ENCODE measurements around the gene SLC16A5.
A peak's percentile ranks its signal among the peaks of the same experiment; 100 is the strongest.

SLC16A5 gene

GRCh38 chr17:75109046-75109406 is 21.3 kb downstream of the SLC16A5 start:
- H3K23ac ChIP-seq (ENCODE audit: low read length), result no peak overlapping the region
- H2AFZ ChIP-seq (ENCODE audit: insufficient read depth, low read length, poor library complexity), result peak overlapping the region; percentile 84
- H4K91ac ChIP-seq (ENCODE audit: low read depth, low read length), result peak overlapping the region; percentile 39
- H3K9ac ChIP-seq (ENCODE audit: low read length), result no peak overlapping the region
- no peak overlapping the region for H3K18ac ChIP-seq (ENCODE audit: low read length)
- no peaks in the 10 kb centered on the region for H3K9me3 ChIP-seq (ENCODE audit: insufficient read depth, low read depth, low read length)
- H3K27ac ChIP-seq (ENCODE audit: low read depth, low read length), result no peak overlapping the region
- peak overlapping the region; percentile 72 for H3K4me3 ChIP-seq (ENCODE audit: low read depth, low read length)
- no peak overlapping the region for H2BK120ac ChIP-seq (ENCODE audit: insufficient read depth, low read length, poor library complexity)
- H3K36me3 ChIP-seq (ENCODE audit: control insufficient read depth in 1 of 2, insufficient read depth in 2 of 2, low read length in 2 of 2), result peaks cover 14% of the 10 kb centered on the region in 2 experiments
- H3K79me1 ChIP-seq (ENCODE audit: low read length), result peaks cover 6% of the 10 kb centered on the region
- WGBS (ENCODE audit: extremely low coverage, insufficient coverage, insufficient read length), result no CpG with 5 or more reads among the region's 22 CpGs
- H3K79me2 ChIP-seq (ENCODE audit: control insufficient read depth, insufficient read depth, low read length, poor library complexity), result peaks cover 2% of the 10 kb centered on the region
- peak overlapping the region; percentile 23 for H2AK5ac ChIP-seq (ENCODE audit: low read length)
- no peak overlapping the region for H2BK5ac ChIP-seq (ENCODE audit: low read depth, low read length, poor library complexity)
- H3K4me2 ChIP-seq (ENCODE audit: low read length), result peak overlapping the region; percentile 96
- DNase-seq, result no peak
- H3K27me3 ChIP-seq (ENCODE audit: insufficient read depth, low read length), result no peaks in the 10 kb centered on the region
- peaks cover 7 to 11% of the 10 kb centered on the region in 2 experiments for H3K4me1 ChIP-seq (ENCODE audit: control insufficient read depth in 1 of 2, insufficient read depth in 2 of 2, low read length in 2 of 2)
- H3K14ac ChIP-seq (ENCODE audit: low read length), result peak overlapping the region; percentile 41
- no peak overlapping the region for H3K4ac ChIP-seq (ENCODE audit: low read depth, low read length)
- peak overlapping the region; percentile 92 for H4K8ac ChIP-seq (ENCODE audit: low read depth, low read length)
- peak overlapping the region; percentile 77 for H4K12ac ChIP-seq (ENCODE audit: low read depth, low read length)
- H2BK12ac ChIP-seq (ENCODE audit: low read length), result no peak overlapping the region

DNA sequence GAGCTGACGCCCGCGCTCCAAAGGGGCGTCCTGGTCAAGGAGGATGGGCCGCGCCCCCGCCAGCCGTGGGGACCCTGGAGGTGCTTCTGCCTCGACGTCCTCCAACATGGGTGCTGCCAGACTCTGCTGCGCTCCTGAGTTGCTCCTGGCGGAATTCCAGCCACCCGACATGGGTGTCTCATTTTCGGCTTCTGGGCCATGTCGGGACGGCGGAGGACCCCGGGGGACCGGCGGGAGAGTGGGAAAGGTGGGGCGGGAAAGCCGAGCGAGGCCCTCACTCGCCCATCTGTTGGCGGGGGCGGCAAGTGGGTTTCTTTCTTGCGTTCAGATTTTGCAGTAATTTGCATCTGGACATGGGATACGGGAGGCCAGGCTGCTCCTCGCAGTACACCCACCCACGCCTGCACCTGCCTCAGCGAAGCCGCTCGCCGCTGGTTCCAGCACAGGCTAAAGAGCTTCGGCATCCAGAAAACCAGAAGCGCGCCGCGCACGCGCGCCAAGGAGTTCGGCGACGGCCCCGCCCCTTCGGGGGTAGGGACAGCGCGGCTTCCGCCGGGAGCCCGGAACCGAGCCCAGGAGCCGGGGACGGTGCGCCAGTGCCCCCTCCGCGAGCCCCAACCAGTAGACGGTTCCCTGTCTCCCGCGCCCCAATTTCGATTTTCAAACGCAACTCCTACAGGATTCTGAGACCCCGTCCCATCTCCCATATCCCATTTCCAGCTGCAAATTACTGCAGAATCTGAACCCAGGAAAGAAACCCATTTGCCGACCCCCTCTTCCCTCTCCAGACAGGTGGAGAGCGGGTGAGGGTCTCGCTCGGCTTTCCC is 21.9 kb downstream of the SLC16A5 start, which contains the start of gene ARMC7:
TSS of gene ARMC7 (plus strand) at position 563 of the 827 bp plus-strand sequence. CDS start 320 bp downstream, outside the sequence.
- no peaks in the 10 kb centered on the region for H3K9me3 ChIP-seq (ENCODE audit: insufficient read depth, low read depth, low read length)
- peaks cover 2% of the 10 kb centered on the region for H3K79me2 ChIP-seq (ENCODE audit: control insufficient read depth, insufficient read depth, low read length, poor library complexity)
- peaks cover 7 to 15% of the 10 kb centered on the region in 2 experiments for H3K4me1 ChIP-seq (ENCODE audit: control insufficient read depth in 1 of 2, insufficient read depth in 2 of 2, low read length in 2 of 2)
- peak within 1 kb of the TSS; percentile 75 for H3K9ac ChIP-seq (ENCODE audit: low read length)
- H2BK5ac ChIP-seq (ENCODE audit: low read depth, low read length, poor library complexity), result no peak within 1 kb of the TSS
- no peak within 1 kb of the TSS for H2BK120ac ChIP-seq (ENCODE audit: insufficient read depth, low read length, poor library complexity)
- H4K8ac ChIP-seq (ENCODE audit: low read depth, low read length), result peak within 1 kb of the TSS; percentile 92
- peak within 1 kb of the TSS; percentile 72 for H3K4me3 ChIP-seq (ENCODE audit: low read depth, low read length)
- WGBS (ENCODE audit: extremely low coverage, insufficient coverage, insufficient read length), result no CpG with 5 or more reads among the region's 68 CpGs
- peak within 1 kb of the TSS; percentile 96 for H3K4me2 ChIP-seq (ENCODE audit: low read length)
- H3K27ac ChIP-seq (ENCODE audit: low read depth, low read length), result no peak within 1 kb of the TSS
- peak; percentile 95 to 96 for DNase-seq
- H2AK5ac ChIP-seq (ENCODE audit: low read length), result peak within 1 kb of the TSS; percentile 23
- no peaks in the 10 kb centered on the region for H3K27me3 ChIP-seq (ENCODE audit: insufficient read depth, low read length)
- H2AFZ ChIP-seq (ENCODE audit: insufficient read depth, low read length, poor library complexity), result peak within 1 kb of the TSS; percentile 84
- H3K36me3 ChIP-seq (ENCODE audit: control insufficient read depth in 1 of 2, insufficient read depth in 2 of 2, low read length in 2 of 2), result peaks cover 9 to 11% of the 10 kb centered on the region in 2 experiments
- peak within 1 kb of the TSS; percentile 85 for H3K18ac ChIP-seq (ENCODE audit: low read length)
- no peak within 1 kb of the TSS for H2BK12ac ChIP-seq (ENCODE audit: low read length)
- H4K12ac ChIP-seq (ENCODE audit: low read depth, low read length), result peak within 1 kb of the TSS; percentile 77
- peak within 1 kb of the TSS; percentile 52 for H4K91ac ChIP-seq (ENCODE audit: low read depth, low read length)
- peaks cover 8% of the 10 kb centered on the region for H3K79me1 ChIP-seq (ENCODE audit: low read length)
- H3K14ac ChIP-seq (ENCODE audit: low read length), result peak within 1 kb of the TSS; percentile 71
- no peak within 1 kb of the TSS for H3K23ac ChIP-seq (ENCODE audit: low read length)
- H3K4ac ChIP-seq (ENCODE audit: low read depth, low read length), result peak within 1 kb of the TSS; percentile 35

DNA sequence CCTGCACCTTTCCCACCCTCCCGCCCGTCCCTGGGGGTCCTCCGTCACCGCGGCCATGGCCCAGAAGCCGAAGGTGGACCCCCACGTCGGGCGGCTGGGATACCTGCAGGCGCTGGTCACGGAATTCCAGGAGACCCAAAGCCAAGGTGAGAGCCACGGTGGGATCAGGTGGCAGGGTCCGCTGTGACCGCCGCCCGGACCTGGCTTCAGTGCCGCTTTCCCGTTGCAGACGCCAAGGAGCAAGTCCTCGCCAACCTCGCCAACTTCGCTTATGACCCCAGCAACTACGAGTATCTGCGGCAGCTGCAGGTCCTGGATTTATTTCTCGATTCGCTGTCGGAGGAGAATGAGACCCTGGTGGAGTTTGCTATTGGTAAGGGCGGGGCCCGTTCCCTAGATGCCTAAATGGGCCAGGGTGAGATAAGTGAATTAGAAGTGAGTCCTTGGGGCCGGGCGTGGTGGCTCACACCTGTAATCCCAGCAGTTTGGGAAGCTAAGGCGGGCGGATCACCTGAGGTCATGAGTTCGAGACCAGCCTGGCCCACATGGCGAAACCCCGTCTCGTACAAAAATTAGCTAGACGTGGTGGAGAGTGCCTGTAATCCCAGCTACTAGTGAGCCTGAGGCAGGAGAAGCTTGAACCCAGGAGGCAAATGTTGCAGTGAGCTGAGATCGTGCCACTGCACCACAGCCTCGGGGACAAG is 22.6 kb downstream of the SLC16A5 start:
- Histone ChIP-seq H3K27me3 (ENCODE audit: insufficient read depth, low read length) (no peaks in the 10 kb centered on the region), H3K4me2 (ENCODE audit: low read length) (peak overlapping the region; percentile 96), H3K79me2 (ENCODE audit: control insufficient read depth, insufficient read depth, low read length, poor library complexity) (peaks cover 2% of the 10 kb centered on the region), H2AFZ (ENCODE audit: insufficient read depth, low read length, poor library complexity) (peak overlapping the region; percentile 57), H3K23ac (ENCODE audit: low read length) (no peak overlapping the region), H4K12ac (ENCODE audit: low read depth, low read length) (peak overlapping the region; percentile 68), H4K91ac (ENCODE audit: low read depth, low read length) (no peak overlapping the region), H3K4me1 (ENCODE audit: control insufficient read depth in 1 of 2, insufficient read depth in 2 of 2, low read length in 2 of 2) (peaks cover 7 to 15% of the 10 kb centered on the region in 2 experiments), H2BK120ac (ENCODE audit: insufficient read depth, low read length, poor library complexity) (no peak overlapping the region), H3K14ac (ENCODE audit: low read length) (peak overlapping the region; percentile 33), H2BK5ac (ENCODE audit: low read depth, low read length, poor library complexity) (no peak overlapping the region), H3K36me3 (ENCODE audit: control insufficient read depth in 1 of 2, insufficient read depth in 2 of 2, low read length in 2 of 2) (peaks cover 1 to 4% of the 10 kb centered on the region in 2 experiments), H3K79me1 (ENCODE audit: low read length) (peaks cover 8% of the 10 kb centered on the region), H3K27ac (ENCODE audit: low read depth, low read length) (no peak overlapping the region), H4K8ac (ENCODE audit: low read depth, low read length) (peak overlapping the region; percentile 18), H3K4me3 (ENCODE audit: low read depth, low read length) (peak overlapping the region; percentile 72), H3K9me3 (ENCODE audit: insufficient read depth, low read depth, low read length) (no peaks in the 10 kb centered on the region), H3K18ac (ENCODE audit: low read length) (no peak overlapping the region), H3K4ac (ENCODE audit: low read depth, low read length) (peak overlapping the region; percentile 1), H2BK12ac (ENCODE audit: low read length) (no peak overlapping the region), H2AK5ac (ENCODE audit: low read length) (no peak overlapping the region), H3K9ac (ENCODE audit: low read length) (peak overlapping the region; percentile 72)
- peak in 1 of 2 donors; percentile 51 for DNase-seq
- no CpG with 5 or more reads among the region's 40 CpGs for WGBS (ENCODE audit: extremely low coverage, insufficient coverage, insufficient read length)

- no peak overlapping the region for H3K27ac ChIP-seq (ENCODE audit: low read depth, low read length)
- no peak overlapping the region for H3K14ac ChIP-seq (ENCODE audit: low read length)
- no peaks in the 10 kb centered on the region for H3K27me3 ChIP-seq (ENCODE audit: insufficient read depth, low read length)
- no peak overlapping the region for H3K4me3 ChIP-seq (ENCODE audit: low read depth, low read length)
- peaks cover 7 to 15% of the 10 kb centered on the region in 2 experiments for H3K4me1 ChIP-seq (ENCODE audit: control insufficient read depth in 1 of 2, insufficient read depth in 2 of 2, low read length in 2 of 2)
- no peak overlapping the region for H3K23ac ChIP-seq (ENCODE audit: low read length)
- no peak overlapping the region for H2AFZ ChIP-seq (ENCODE audit: insufficient read depth, low read length, poor library complexity)
- no peak overlapping the region for H3K4me2 ChIP-seq (ENCODE audit: low read length)
- no peak overlapping the region for H2AK5ac ChIP-seq (ENCODE audit: low read length)
- H2BK120ac ChIP-seq (ENCODE audit: insufficient read depth, low read length, poor library complexity), result no peak overlapping the region
- H3K18ac ChIP-seq (ENCODE audit: low read length), result no peak overlapping the region
- H2BK12ac ChIP-seq (ENCODE audit: low read length), result no peak overlapping the region
- H4K8ac ChIP-seq (ENCODE audit: low read depth, low read length), result no peak overlapping the region
- H4K12ac ChIP-seq (ENCODE audit: low read depth, low read length), result no peak overlapping the region
- no peak overlapping the region for H4K91ac ChIP-seq (ENCODE audit: low read depth, low read length)
- H3K79me1 ChIP-seq (ENCODE audit: low read length), result peaks cover 8% of the 10 kb centered on the region
- DNase-seq, result no peak
- H3K9ac ChIP-seq (ENCODE audit: low read length), result no peak overlapping the region
- no CpG with 5 or more reads among the region's 7 CpGs for WGBS (ENCODE audit: extremely low coverage, insufficient coverage, insufficient read length)
- H2BK5ac ChIP-seq (ENCODE audit: low read depth, low read length, poor library complexity), result no peak overlapping the region
- H3K4ac ChIP-seq (ENCODE audit: low read depth, low read length), result no peak overlapping the region
- peaks cover 2% of the 10 kb centered on the region for H3K79me2 ChIP-seq (ENCODE audit: control insufficient read depth, insufficient read depth, low read length, poor library complexity)
- H3K9me3 ChIP-seq (ENCODE audit: insufficient read depth, low read depth, low read length), result no peaks in the 10 kb centered on the region
- peaks cover 2 to 7% of the 10 kb centered on the region in 2 experiments for H3K36me3 ChIP-seq (ENCODE audit: control insufficient read depth in 1 of 2, insufficient read depth in 2 of 2, low read length in 2 of 2)
These were observed 24.1 kb downstream of the SLC16A5 start for GRCh38 chr17:75111777-75112335.
